GM11168 (cell line): Measurements from ENCODE around the gene CTSC.

Experiments used
- in situ Hi-C: fragments of 300-500 bp; cut with MboI; formaldehyde crosslinking; loops from one replicate; pipeline ENCODE4 v1.12.0; 2022; ENCODE audit warnings: low sequenced_read_pairs; ENCODE audit not compliant: unreplicated experiment

Gene CTSC

DNA sequence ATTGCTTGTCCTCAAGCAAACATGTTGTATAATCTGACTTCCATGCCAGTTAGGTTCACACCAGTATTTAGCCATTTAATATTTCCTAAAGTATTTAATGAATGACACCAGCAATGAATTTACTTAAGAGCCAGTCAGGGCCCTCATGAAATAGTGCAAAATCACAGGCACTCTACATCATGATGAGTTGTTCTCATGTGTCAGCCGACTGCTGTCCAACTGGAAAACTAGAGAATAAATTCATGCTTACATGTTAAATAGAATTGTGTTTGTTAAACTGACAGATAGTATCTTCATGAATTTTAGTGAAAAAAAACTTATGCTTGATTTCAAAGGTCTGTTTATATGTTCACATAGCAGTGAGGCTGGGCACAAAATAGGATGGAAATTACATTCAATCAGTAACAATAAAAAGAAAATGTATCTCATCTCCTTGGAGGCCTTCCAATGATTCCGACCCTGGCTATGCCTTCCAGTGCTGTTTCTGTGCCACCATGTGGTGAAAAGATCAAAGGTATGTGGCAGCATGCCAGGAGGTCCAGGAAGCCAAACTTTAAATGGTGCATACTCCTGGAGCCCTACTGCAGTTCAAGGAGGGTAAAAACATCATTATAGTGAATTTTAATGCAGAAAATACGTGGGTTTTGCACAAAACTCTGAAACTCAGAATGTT, 45.2 kb downstream of the CTSC start:
- in situ Hi-C loops: no loop called here

DNA sequence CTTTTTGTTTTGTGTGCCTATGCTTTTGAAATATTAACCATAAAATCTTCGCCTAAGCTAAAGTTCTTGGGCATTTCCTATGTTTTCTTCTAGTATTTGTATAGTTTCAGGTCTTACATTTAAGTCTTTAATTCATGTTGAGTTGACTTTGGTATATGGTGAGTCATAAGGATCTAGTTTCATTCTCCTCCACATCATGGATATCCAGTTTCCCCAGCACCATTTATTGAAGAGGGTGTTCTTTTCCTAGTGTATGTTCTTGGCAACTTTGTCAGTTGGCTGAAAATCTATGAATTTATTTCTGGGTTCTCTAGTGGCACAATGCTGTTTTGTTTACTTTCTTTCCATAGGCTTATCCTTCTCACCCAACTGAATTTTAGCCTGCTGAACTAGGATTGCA, 49.0 kb downstream of the CTSC start:
- in situ Hi-C loops: no loop called here

DNA sequence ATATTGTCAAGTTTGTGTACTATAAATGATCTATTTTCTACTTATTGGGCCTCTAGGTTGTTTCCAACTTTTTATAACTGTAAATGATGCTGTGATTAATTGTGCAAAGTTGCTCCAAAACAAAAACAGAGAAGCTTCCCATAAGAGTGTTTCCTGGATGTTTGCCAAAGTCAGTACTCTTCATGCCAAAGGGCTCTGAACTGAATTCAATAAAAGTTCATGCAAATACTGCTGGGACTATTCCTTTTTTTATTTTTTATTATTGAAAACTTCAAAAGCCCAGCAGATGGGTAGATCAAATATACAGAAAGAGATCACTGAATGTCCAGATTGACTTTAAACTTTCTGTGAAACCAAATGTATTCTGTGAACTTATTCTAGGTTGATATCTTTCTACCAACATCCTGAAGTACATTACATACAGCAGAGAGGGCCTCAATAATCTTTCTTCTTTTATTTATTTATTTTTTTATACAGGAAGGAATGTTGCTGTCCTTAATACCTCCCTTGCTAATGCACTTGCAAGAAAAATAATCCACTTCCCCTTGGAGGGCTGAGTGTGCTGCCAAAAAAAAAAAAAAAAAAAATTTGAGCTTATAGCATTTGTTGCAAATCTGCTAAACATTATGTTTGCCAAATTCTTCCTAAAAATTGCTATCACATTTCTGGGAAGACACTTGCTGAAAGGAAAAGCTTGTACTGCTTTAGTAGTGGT, 53.0 kb downstream of the CTSC start:
- in situ Hi-C loops: no loop called here

DNA sequence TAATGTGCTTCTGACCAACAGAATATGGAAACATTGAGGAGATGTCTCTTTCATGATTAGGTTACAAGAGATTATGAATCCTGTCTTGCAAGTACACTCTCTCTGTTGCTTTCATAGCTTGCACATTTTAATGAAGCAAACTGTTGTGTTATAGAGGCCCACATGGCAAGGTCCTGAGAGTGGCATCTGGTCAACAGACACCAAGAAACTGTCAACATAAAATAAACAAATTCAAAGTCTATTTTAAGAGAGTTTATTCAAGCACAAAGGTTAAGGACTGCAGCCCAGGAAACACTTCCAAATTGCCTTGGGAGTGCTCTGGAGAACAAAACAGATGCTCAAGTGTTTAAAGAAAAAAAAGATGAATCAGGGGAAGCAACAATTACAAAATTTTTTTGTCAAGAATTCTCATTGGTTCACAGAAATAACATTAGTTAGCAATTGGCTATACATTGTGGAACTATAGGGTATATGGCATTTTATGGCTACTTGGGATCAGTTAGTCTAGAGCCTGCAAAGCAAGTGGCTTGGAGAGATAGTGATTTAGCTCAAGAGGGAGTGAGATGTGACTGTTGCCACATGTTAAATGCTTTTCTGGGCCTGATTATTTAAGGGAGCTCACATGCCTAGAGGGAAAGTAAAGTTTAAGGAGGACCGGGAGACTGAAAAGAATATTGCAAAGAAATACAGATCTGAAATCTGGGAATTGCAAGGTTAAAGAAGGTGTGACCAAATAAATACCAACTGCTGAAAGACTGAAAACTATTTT, 54.6 kb downstream of the CTSC start:
- in situ Hi-C loops: no loop called here

DNA sequence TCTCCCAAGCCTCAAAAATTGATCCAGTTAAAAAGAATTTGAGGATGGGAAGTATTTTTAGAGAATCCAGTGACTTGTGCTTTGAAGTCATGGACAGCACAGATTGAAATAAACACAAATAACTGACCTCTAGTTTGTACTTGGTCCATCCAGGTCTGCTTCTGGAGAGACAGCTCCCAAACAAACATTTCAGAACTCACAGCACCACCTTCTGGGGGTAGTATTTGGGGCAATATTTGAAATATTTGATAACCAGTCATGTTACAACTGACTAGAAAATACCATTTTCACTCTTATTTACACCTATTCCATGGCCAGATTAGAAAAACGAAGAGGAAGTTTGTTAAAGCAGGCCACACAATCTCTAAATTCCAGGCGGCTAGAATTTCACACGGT, 56.2 kb downstream of the CTSC start:
- in situ Hi-C loops: no loop called here

DNA sequence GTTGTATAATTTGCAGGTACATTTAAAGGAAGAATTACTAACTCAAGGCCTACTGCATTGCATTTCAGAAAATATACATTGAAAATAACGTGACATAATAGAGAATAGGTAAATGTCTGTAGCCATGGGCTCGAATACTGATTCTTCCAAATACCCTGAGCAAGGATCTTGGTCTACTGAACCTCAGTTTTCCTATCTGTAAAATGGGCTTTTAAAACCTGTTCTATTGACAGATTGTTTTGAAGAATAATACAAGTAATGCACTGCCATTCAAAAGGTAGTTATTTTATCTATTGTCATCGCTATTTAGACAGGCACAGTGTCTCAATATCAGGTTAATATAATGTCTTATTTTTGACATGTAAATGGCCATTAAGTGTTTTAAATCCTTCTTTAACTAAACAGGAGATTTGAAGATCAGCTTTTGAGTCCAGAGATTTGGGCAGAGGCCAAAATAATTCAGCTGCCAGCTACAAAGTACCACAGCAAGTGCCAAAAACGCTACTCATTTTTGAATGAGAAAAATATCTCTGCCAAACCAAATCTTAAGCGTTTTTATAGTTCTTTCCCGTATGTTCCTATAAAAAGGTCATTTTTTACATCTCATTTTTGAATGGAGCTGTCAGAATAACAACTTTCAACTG, 56.7 kb downstream of the CTSC start:
- in situ Hi-C loops: no loop called here

DNA sequence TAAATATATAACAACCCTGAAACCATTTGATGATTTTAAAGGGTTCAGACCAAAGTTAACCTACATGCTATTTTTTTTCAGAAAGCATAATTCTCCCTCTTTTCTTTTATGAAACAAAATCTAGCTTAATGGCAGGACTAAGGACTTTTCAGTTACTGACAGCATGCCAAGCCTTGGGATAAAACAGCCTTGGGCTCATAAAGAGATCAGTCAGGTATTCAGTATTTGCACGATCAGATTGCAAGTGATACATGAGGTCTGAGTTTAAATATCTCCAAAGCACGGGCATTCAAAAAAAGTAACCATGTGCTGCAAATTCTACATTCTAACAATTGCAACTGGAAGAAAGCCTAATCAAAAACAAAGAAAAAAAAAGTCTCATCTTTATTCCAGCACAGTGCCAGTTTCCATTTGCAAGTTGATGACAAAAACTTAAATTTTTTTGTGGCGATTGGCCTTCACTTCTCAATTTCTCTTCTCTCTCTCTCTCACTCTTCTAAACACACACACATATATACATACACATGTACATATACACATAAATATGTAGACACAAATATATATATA, 60.1 kb downstream of the CTSC start:
- in situ Hi-C loops: no loop called here

DNA sequence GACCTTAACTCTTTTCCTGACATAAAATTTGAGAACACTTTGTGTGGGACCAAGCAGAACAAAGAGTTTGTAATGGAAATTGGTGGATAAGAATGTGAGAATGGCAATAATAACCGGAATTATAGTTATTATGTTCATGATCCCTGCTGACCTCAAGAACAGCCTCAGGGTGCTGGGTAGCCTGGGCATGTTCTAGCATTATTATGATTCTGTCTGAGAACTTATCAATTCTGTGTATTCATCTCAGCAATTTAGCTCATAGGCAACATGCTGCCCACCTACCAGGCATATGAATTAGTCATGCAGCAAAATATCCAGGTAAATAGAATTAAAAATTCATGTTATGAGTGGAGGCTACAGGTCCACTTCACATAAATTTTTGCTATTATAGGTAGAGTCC, 61.9 kb downstream of the CTSC start:
- in situ Hi-C loops: no loop called here

DNA sequence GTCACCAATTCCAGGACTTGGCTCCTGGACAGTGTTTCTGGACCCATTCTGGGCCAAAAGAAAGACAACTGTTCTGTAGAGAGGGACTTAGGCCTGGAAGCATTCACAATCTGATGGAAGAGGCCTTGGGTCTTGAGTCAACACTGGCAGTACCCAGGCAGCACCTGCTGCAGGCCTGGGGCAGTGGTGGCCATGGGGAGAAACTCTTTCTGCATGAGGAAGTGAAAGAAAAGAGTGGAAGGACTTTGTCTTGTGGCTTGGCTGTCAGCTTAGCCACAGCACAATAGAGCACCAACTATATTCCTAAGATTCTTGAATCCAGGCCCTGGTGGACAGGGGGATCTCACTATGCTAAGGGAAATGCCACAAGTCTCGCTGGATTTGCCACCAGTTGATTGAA, 70.6 kb downstream of the CTSC start:
- in situ Hi-C loops: no loop called here

DNA sequence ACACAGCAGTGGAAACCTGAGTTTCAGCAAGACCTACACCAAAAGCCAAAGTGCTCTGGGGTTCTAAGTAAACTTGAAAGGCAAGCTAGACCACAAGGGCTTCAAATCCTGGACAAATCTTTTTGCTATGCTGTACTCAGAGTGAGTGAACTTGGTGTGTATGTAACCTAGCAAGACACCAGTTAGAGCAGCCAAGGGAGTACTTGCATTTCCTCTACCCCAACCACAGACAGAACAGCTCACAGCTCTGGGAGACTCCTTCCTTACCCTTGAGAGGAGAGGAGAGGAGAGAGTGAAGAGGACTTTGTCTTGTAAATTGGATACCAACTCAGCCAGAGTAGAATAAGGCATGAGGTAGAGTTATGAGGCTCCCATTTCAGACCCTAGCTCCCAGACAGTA, 71.4 kb downstream of the CTSC start:
- in situ Hi-C loops: no loop called here

DNA sequence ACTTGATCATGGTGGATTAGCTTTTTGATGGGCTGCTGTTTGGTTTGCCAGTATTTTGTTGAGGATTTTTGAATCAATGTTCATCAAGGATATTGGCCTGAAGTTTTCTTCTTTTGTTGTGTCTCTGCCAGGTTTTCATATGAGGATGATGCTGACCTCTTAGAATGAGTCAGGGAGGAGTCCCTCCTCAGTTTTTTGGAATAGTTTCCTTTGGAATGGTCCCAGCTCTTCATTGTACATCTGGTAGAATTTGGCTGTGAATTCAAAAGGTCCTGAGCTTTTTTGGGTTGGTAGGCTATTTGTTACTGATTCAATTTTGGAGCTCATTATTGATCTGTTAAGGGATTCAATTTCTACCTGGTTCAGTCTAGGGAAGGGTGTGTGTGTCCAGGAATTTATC, 78.1 kb downstream of the CTSC start:
- in situ Hi-C loops: no loop called here

DNA sequence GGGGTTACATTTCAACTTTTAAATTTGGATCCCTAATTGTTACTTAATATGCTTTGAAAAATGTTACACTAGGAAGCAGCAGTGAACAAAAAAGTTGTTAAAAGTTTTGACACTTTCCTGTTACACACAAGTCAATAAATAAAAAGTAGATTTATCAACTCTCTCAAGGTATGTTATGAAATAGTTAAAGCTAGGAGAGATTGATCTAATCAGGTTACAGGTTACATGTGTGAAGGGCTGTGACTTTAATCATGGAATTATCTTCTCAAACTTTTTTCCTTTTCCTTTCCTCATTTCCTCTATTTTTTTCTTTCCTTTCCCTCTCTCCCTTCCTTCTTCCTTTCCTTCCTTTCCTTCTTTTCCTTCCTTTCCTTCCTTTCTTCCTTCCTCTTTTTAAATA, 85.3 kb downstream of the CTSC start:
- in situ Hi-C loops: no loop called here

DNA sequence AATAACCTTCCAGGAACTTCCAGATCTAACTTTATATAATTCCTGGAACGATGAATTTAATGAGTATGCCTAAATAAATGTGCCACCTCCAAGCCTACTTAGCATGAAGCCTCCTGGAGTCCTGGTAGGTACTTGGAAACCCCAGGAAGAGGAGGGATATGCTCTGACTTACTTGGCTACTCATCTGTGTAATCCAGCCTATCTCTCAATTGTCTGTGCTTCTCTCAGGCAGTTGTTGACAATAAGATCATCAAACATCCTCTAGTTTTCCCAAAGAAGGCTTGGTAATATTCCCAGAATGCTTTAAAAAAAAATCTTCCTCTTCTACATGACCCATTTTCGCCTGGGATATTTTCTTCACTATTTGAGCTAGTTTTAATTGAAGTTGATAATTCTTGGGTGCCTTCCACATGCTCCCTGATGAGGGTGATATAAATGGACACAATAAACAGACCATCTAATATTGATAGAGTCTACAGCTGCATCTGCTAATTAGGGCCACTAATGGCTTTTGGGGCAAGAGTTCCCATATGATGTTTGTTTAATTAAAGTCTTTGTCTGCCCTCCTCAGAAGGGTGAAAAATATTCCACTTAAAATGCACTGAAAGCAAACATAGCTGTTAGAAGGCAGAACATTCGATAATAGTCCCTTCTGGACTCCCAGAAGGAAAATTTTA, 86.8 kb downstream of the CTSC start:
- in situ Hi-C loops: no loop called here

DNA sequence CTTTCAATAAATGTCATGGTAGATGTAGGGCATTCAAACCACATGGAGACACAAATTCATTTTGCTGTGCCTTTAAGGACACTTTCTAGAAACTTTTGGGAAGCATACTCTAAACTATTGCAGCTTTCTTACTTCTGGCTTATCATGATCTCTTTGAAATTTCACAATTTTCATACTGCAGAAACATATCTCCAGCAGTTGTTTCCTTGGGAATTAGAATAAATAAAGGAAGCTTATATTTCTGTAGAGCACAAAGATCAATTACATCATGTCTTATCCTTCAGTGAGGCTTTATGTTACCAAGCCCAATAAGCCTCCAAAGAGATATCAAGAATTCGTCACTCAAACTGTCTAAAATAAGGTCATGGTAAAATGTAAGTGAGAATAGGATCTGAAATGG, 87.8 kb downstream of the CTSC start:
- in situ Hi-C loops: loop anchor here (25.0 kb wide), 1 partner anchor 288 kb away; no protein-coding TSS in a partner anchor

DNA sequence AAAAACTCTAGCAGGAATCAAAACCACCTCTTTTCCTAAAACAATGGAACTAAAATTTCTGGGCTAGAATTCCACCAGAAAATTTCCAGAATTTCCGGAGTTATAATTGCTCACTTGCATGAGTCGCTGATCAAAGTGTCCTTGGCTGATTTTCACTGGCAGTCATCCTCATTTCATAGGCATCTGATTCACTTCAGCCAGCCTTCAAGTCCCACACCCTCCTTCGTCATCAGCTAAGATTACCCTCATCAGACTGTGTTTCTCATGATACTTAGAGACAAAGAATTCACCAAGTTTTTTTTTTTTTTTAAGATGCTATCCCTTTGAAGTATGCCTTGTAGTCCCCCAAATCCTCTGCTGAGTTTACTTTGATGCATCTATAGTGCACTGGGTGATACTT, 90.8 kb downstream of the CTSC start:
- in situ Hi-C loops: loop anchor here (25.0 kb wide), 1 partner anchor 291 kb away; no protein-coding TSS in a partner anchor

DNA sequence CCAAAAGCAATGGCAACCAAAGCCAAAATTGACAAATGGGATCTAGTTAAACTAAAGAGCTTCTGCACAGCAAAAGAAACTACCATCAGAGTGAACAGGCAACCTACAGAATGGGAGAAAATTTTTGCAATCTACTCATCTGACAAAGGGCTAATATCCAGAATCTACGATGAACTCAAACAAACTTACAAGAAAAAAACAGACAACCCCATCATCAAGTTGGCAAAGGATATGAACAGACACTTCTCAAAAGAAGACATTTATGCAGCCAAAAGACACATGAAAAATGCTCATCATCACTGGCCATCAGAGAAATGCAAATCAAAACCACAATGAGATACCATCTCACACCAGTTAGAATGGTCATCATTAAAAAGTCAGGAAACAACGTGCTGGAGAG, 92.0 kb downstream of the CTSC start:
- in situ Hi-C loops: loop anchor here (25.0 kb wide), 1 partner anchor 292 kb away; no protein-coding TSS in a partner anchor
